ENCODE results near the gene NAALAD2. TPM values are rescaled to one million over a fixed set of nuclear protein-coding genes. Genes with fewer than 3 reads are reported as not detected.

NAALAD2 gene
- total and polyA plus RNA-seq, 2 donors (not counting 1 experiment from before 2014, with no cell fraction given): 0.66 to 2.2 TPM

DNA sequence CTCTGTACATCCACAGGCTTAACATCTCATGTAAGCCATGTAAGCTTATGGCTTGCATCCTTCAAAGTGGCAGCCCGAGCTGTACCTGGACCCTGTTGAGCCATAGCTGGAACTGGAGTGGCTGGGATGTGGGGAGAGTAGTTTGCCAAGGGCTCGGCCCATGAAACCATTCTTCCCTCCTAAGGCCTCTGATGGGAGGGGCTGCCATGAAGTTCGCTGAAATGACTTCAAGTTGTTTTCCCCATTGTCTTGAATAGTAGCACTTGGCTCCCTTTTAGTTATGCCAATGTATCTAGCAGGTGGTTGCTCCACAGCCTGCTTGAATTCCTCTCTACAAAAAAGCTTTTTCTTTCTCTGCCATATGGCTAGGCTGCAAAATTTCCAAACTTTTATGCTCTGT is 93.6 kb downstream of the NAALAD2 start:
- Histone ChIP-seq H4K20me1 (ENCODE audit: control insufficient read depth, extremely low read depth, insufficient read depth, low read length) (no peaks in the 10 kb centered on the region), H3K27me3 (ENCODE audit: control insufficient read depth, insufficient read depth, low read length) (no peaks in the 10 kb centered on the region), H3K4me3 (replicated peaks in 1 of 4; ENCODE audit: control extremely low read depth in 1 of 4, insufficient read depth in 1 of 4, low read depth in 3 of 4, low read length in 4 of 4) (no peak overlapping the region), H3K9ac (ENCODE audit: insufficient read depth, low read length) (no peak overlapping the region), H3K9me3 (ENCODE audit: control insufficient read depth, insufficient read depth, low read depth, low read length) (no peaks in the 10 kb centered on the region), H3K4me2 (ENCODE audit: extremely low read depth, insufficient read depth, low read length) (no peak overlapping the region), H2AFZ (ENCODE audit: low read length) (no peak overlapping the region), H3K36me3 (ENCODE audit: control insufficient read depth, insufficient read depth, low read length) (no peaks in the 10 kb centered on the region), H3K4me1 (ENCODE audit: control insufficient read depth, extremely low read depth, insufficient read depth, low read length) (no peaks in the 10 kb centered on the region), H3K27ac (ENCODE audit: insufficient read depth, low read length) (no peak overlapping the region), H3K79me2 (ENCODE audit: control insufficient read depth, insufficient read depth, low read length) (no peaks in the 10 kb centered on the region)
- TF ChIP-seq, protein P1, sequence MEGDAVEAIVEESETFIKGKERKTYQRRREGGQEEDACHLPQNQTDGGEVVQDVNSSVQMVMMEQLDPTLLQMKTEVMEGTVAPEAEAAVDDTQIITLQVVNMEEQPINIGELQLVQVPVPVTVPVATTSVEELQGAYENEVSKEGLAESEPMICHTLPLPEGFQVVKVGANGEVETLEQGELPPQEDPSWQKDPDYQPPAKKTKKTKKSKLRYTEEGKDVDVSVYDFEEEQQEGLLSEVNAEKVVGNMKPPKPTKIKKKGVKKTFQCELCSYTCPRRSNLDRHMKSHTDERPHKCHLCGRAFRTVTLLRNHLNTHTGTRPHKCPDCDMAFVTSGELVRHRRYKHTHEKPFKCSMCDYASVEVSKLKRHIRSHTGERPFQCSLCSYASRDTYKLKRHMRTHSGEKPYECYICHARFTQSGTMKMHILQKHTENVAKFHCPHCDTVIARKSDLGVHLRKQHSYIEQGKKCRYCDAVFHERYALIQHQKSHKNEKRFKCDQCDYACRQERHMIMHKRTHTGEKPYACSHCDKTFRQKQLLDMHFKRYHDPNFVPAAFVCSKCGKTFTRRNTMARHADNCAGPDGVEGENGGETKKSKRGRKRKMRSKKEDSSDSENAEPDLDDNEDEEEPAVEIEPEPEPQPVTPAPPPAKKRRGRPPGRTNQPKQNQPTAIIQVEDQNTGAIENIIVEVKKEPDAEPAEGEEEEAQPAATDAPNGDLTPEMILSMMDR (conservative IDR thresholded peaks at IDR 0.05 in 1 of 2, IDR thresholded peaks at IDR 0.05 in 1 of 2; ENCODE audit: low read depth in 1 of 2, low read length in 2 of 2): no peak
- TF ChIP-seq EZH2 (IDR thresholded peaks at IDR 0.05; ENCODE audit: low read length, missing control alignments): no peak
- no peak for DNase-seq (ENCODE audit: low read depth in 2 of 2)

DNA sequence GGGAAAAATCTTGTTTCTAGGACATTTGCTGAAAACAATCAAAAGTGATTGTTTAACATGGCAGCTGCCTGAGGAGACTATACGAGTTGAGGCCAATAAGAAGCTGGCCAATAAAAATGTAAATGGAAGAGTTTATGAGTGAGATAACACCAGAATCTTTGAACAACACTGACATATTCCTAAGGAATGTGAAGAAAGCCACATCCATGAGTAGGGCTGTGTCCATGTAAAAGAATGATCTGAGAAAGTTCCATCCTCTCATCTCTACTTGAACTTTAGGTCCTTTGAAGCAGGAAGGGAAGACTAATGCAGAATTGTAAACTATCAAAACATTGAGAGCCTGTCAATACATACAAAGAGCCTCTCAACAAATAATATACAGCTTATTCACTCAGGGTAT is 95.3 kb downstream of the NAALAD2 start:
- DNase-seq (ENCODE audit: low read depth in 2 of 2): peak in 1 of 2 donors; percentile 51
- TF ChIP-seq, protein P1 (conservative IDR thresholded peaks at IDR 0.05 in 1 of 2, IDR thresholded peaks at IDR 0.05 in 1 of 2; ENCODE audit: low read depth in 1 of 2, low read length in 2 of 2): no peak
- no peak for TF ChIP-seq EZH2 (IDR thresholded peaks at IDR 0.05; ENCODE audit: low read length, missing control alignments)
- H3K9ac ChIP-seq (ENCODE audit: insufficient read depth, low read length): no peak overlapping the region
- H3K4me3 ChIP-seq (replicated peaks in 1 of 4; ENCODE audit: control extremely low read depth in 1 of 4, insufficient read depth in 1 of 4, low read depth in 3 of 4, low read length in 4 of 4): no peak overlapping the region
- H3K36me3 ChIP-seq (ENCODE audit: control insufficient read depth, insufficient read depth, low read length): no peaks in the 10 kb centered on the region
- no peak overlapping the region for H2AFZ ChIP-seq (ENCODE audit: low read length)
- no peaks in the 10 kb centered on the region for H3K4me1 ChIP-seq (ENCODE audit: control insufficient read depth, extremely low read depth, insufficient read depth, low read length)
- no peak overlapping the region for H3K4me2 ChIP-seq (ENCODE audit: extremely low read depth, insufficient read depth, low read length)
- H3K9me3 ChIP-seq (ENCODE audit: control insufficient read depth, insufficient read depth, low read depth, low read length): no peaks in the 10 kb centered on the region
- no peak overlapping the region for H3K27ac ChIP-seq (ENCODE audit: insufficient read depth, low read length)
- no peaks in the 10 kb centered on the region for H4K20me1 ChIP-seq (ENCODE audit: control insufficient read depth, extremely low read depth, insufficient read depth, low read length)
- no peaks in the 10 kb centered on the region for H3K79me2 ChIP-seq (ENCODE audit: control insufficient read depth, insufficient read depth, low read length)
- no peaks in the 10 kb centered on the region for H3K27me3 ChIP-seq (ENCODE audit: control insufficient read depth, insufficient read depth, low read length)

DNA sequence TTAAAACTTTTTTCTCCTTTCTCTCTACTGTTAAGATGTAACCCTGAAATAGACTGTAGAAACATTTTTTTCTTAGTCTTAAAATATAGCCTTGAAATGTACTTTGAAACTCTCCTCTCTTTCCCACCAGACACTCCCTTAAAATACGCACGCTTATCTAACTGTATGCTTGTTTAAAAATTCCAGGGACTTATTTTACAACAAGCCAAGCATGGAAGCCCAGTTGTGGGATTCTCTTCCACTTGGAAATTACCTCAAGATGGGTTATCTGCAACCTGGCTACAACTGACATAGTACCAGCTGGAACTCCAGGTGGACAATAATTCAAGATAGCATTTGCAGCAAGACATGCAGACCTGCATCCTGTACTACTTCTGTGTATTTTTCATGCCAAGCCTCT is 100.5 kb downstream of the NAALAD2 start:
- H2AFZ ChIP-seq (ENCODE audit: low read length): no peak overlapping the region
- no peak overlapping the region for H3K27ac ChIP-seq (ENCODE audit: insufficient read depth, low read length)
- H3K79me2 ChIP-seq (ENCODE audit: control insufficient read depth, insufficient read depth, low read length): no peaks in the 10 kb centered on the region
- H3K4me2 ChIP-seq (ENCODE audit: extremely low read depth, insufficient read depth, low read length): no peak overlapping the region
- no peak overlapping the region for H3K4me3 ChIP-seq (replicated peaks in 1 of 4; ENCODE audit: control extremely low read depth in 1 of 4, insufficient read depth in 1 of 4, low read depth in 3 of 4, low read length in 4 of 4)
- TF ChIP-seq, protein P1 (conservative IDR thresholded peaks at IDR 0.05 in 1 of 2, IDR thresholded peaks at IDR 0.05 in 1 of 2; ENCODE audit: low read depth in 1 of 2, low read length in 2 of 2): no peak
- no peak for TF ChIP-seq EZH2 (IDR thresholded peaks at IDR 0.05; ENCODE audit: low read length, missing control alignments)
- H3K36me3 ChIP-seq (ENCODE audit: control insufficient read depth, insufficient read depth, low read length): no peaks in the 10 kb centered on the region
- no peaks in the 10 kb centered on the region for H3K4me1 ChIP-seq (ENCODE audit: control insufficient read depth, extremely low read depth, insufficient read depth, low read length)
- DNase-seq (ENCODE audit: low read depth in 2 of 2): no peak
- no peaks in the 10 kb centered on the region for H4K20me1 ChIP-seq (ENCODE audit: control insufficient read depth, extremely low read depth, insufficient read depth, low read length)
- H3K9me3 ChIP-seq (ENCODE audit: control insufficient read depth, insufficient read depth, low read depth, low read length): no peaks in the 10 kb centered on the region
- no peak overlapping the region for H3K9ac ChIP-seq (ENCODE audit: insufficient read depth, low read length)
- H3K27me3 ChIP-seq (ENCODE audit: control insufficient read depth, insufficient read depth, low read length): no peaks in the 10 kb centered on the region
